ENCODE results near the gene RASA2.

The RASA2 gene

DNA sequence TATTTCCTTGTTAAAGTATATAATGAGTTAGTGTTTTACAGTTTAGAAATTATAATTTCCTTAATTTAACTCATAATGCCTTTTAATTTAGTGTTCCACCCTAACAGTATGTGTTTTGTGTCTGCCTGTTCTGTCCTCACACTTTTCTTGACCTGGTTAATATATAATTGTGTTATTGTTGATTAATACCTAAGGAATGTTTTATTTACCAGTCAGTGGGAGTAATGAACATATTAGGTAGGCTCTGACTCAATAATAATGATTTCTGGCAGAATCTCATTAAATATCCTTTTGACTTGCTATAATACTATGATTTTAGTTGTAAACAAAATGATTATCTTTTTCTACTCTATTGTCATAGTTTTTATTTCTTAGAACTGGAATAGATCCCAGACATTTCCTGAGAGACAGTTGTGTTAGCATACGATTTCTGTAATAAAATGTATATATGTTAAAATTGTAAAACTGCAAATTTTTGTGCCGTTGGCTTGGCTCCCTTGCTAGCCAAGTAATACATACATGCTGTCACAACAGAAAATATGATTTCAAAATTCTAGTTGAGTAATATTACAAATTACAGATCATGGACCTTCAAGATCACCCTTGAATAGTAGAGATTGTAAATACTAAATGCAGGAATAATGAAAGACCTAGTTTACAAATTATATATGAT, 51.9 kb downstream of the RASA2 start:
- no peak for DNase-seq

DNA sequence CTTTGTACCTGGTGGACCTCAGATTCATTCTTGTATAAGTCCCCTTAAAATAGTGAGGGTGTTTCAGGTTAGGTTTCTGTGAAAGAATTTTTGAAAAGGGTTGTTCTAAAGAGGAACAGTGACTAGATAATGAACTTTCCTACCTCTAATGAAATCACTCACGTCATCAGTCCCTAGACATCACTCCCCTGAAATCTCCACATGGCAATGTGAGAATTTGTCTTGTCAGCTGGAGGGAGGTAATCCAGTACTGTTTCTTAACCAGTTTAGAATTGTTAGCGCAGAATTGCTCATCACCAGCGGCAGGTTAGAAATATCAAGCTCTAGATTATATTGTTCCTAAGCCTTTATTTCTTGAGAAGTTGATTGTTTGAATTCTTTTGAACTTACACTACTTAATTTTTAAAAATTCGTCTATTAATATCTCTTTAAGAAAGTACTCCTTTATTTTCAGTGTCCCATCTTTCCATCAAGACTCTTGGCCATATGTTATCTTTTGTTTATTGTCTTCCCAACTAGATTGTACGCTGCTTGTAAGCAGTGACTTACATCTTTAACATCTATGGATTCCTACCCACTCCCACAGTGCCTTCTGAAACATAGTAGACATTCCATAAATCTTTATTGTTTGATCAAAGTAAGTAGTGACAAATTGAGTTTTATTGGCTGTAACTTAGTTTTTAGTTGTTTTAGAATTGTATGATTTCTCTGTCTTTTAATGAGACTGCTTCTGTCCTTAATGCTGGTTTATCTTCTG, 52.8 kb downstream of the RASA2 start:
- no peak for DNase-seq

DNA sequence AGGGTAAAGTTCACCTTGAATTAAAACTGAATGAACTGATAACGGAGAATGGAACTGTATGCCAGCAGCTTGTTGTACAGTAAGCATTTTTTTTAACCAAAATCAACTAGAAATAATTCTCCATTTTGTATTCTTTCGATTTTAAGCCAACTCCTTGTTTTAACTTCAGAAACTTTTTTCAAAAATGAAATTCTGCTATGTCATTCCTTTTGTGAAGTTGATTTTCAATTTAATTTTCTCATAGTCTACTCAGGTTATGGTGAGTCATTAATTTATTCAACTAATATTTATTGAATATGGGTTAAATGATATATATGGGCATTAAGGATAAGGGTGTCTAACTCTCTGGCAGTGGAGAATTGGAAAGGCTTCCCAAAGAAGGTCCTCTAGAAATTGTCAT, 53.7 kb downstream of the RASA2 start:
- DNase-seq: no peak

DNA sequence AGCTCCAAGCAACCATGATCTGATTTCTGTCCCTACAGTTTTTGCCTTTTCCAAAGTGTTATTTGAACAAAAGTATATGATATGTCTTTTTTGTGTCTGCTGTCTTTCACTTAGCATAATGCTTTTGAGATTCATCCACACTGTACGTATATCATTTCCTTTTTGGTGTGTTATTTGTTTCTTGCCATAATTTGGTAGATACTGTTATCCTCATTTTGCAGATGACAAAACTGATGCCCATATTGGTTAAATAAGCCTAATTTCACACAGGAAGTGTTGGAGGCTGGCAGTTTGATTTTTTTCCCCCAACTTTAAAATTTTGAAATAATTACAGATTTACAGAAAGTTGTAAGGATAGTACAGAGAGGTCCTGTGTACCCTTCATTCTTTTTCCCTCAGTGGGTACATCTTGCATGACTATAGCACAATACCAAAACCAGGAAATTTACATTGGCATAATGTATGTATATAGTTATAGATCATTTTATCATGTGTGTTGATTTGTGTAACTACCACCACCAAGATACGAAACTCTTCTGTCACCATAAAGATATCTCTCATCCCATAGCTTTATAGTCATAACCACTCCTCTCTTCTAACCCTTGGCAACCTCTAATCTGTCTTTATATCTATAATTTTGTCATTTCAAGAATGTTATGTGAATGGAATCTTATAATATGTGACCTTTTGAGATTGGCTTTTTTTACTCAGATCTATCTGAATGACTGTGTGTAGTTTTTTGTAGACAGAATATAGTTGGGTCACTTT, 55.6 kb downstream of the RASA2 start:
- no peak for DNase-seq

DNA sequence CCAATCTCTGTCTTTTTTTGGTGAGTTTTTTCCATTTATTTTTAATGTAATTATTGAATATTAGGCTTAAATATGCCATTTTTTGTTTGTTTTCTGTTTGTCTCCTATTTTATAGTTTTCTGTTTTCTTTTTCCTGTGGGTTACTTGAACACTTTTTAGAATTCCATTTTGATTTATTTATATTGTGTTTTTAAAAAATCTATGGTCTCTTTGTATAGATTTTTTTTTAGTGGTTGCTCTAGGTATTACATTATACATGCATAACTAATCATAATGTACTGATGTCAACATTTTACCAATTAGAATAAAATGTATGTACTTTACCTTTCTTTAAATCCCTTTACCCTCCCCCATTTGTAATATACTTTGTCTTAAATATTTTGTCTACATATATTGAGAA, 56.2 kb downstream of the RASA2 start:
- no peak for DNase-seq

DNA sequence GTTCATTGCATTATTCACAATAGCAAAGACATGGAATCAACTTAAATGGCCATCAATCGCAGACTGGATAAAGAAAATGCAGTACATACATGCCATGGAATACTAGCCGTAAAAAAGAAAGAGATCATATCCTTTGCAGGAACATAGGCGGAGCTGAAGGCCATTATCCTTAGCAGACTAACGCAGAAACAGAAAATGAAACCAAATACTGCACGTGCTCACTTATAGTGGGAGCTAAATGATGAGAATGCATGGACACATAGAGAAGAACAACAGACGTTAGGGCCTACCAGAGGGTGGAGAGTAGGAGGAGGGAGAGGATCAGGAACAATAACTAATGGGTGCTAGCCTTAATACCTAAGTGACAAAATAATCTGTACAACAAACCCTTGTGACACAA, 57.9 kb downstream of the RASA2 start:
- peak in 1 of 2 donors; percentile 58 for DNase-seq

DNA sequence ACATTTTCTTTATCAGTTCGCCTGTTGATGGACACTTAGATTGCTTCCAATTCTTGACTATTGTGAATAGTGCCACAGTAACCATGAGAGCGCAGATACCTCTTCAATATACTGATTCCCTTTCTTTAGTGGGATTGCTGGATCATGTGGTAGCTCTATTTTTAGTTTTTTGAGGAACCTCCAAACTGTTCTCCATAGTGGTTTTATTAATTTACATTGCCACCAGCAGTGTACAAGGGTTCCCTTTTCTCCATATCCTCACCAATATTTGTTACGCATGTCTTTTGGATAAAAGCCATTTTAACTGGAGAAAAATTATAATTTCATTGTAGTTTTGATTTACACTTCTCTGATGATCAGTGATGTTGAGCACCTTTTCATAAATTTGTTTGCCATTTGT, 59.3 kb downstream of the RASA2 start:
- no peak for DNase-seq

DNA sequence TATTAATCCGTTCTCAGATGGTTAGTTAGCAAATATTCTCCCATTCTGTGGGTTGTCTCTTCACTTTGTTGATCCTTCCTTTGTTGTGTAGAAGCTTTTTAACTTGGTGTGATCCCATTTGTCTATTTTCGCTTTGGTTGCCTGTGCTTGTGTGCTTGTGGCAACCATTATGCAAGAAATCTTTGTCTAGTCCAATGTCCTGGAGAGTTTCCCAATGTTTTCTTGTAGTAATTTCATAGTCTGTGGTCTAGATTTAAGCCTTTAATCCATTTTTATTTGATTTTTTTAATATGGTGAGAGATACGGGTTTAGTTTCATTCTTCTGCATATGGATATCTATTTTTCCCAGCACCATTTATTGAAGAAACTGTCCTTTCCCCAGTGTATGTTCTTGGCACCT, 59.8 kb downstream of the RASA2 start:
- no peak for DNase-seq

DNA sequence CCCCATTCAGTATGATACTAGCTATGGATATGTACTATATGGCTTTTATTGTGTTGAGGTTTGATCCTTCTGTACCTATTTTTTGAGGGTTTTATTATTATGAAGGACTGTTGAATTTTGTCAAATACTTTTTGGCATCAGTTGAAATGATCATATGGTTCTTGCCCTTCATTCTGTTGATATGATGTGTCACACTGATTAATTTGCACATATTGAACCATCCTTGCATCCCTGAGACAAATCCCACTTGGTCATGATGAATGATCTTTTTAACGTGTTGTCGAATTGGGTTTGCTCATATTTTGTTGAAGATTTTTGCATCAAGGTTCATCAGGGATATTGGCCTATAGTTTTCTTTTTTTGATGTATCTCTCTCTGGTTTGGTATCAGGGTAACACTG, 61.0 kb downstream of the RASA2 start:
- no peak for DNase-seq

DNA sequence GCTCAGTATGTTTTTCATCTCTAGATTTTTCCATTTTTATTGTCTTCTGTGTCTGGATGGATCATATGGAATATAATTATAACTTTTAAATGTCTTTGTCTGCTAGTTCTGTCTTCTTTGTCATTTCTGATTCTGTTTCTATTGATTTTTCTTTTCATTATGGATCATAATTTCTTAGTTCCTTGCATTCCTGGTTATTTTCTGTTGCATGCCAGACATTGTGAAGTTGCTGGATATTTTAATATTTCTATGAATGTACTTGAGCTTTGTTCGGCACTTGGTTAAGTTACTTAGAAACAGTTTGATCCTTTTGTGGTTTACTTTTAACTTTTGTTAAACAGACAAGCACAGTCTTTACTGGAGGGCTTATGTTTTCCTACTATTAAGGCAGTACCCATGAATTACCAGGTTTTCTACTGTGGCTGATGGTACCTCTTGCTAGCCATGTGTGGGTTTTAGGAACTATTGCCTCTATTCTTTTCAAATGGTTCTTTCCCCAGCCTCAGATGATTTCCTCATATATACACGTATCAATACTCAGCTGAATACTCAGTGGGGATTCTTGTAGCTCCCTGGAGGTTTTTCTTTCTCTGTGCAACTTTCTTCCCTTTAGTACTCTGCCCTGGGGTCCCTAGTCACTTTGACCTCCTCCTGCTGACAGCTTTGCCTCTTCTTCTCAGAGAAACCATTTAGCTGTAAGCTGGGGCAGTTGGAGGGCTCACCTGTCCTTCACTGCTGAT, 64.3 kb downstream of the RASA2 start:
- DNase-seq: no peak

DNA sequence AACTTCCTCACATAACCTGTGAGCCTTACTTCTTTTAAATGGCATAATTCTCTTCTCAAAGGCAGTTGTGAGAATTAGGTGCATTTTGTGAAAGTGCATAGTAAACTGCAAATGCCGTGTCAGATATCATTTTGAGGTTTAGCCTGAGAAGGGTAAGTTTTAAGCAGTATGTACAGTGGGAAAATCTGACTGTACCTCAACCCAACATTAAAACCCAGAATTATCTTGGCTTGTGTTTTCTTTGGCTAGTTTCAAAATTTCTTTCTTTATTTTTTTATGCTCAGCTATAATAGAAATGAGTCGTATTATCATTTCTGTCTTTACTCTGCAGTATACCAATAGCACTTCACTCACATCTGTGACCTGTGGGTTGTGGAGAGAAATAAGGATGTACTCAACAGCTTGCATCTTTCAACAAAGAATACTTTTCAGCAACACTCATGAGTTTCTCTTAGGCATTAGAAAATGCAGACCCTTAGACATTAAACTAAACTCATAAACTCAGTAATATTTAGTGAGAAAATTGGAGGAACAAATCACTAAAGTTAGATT, 65.7 kb downstream of the RASA2 start:
- DNase-seq: no peak

DNA sequence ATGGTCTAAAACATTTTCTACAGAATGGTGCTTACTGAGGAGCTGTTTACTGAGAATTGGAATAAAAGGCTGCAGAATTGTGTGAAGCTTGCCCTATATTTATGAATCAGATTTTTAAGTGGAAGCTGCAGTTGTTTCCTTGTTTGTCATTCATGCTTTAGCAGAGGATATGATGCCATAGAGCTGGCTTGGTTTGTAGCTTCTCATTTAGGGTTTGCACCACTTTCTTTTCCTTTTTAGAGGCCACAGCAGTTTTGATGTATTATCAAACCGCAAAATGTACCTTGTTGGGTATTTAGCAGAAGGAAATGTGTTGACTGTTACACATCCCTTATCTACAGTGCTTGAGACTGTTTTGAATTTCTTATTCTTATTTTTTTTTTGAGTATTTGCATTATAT, 66.2 kb downstream of the RASA2 start:
- DNase-seq: peak; percentile 14 to 62

DNA sequence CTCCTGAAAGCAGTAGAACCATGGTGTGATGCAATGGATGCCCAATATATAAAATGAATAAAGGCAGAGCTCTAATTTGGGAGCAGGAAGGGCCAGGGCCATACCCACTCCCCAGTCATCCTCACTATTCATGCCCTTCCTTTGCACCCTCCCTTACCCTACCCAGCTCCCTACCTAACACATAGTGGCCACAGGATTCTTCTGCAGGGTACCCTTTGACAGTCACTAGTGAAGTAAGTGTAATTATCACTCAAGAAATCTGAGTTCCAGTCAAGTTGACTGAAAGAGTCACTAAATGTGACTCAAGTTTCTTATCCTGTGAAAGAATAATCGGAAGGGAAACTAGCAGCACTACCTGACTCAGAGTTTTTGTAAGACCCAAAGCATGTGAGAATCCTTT, 69.2 kb downstream of the RASA2 start:
- no peak for DNase-seq

DNA sequence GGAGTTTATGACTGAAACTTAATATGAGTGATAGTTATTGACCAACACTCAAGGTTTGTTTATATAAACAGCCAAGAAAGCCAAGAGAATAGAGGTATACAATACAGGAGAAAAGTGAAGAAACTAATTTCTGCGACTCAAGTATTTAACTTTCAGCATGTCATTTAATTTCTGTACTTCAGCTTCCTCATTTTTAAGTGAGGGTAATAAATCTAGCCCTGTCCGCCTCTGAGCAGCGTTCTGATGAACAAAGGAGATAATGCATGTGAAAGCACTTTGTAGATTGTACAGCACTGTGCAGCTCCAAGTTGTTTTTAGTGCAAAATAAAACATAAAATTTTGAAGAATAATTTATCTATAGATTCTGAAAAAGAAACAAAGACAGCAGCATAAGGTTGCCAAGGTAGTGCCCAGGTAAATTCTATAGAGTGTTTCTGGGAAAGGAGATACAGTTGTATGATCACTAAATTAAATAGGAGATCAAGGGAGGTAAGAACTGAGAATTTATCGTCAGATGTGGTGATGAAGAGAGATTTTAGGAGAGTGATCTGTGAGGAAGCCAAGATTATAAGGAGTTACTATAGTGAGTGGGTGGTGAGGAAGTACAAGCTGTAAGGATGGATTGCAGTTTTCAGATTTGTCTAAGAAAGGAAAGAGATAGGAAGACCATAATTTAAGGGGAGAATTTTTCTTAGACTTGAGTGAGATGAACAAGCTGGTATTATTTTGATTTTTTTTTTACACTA, 71.3 kb downstream of the RASA2 start:
- DNase-seq: no peak

DNA sequence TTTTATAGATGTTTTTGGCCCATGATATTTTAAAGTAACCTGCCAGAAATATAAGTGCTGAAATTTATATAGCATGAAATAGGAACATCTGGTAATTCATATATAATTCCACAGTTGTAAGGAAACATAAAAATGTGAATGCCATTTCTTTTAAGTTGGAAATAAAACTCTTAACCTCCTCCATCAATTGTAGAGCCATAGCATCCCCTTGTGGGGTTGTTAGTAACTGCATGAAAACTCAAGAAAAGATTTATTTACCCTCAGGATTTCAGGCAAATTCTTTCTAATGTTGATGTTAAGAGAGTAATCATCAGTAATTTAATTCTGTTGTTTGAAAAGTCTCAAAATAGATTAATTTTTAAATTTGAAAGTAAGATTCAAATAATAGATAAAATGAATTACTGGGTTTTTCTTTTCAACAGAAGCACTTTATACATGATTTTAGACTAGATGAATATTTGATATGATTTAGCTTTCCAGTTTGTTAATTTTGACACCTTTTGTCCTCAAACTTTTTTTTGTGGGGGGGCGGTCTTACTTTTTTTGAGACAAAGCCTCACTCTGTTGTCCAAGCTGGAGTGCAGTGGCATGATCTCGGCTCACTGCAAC, 74.7 kb downstream of the RASA2 start:
- DNase-seq: peak; percentile 23 to 80

DNA sequence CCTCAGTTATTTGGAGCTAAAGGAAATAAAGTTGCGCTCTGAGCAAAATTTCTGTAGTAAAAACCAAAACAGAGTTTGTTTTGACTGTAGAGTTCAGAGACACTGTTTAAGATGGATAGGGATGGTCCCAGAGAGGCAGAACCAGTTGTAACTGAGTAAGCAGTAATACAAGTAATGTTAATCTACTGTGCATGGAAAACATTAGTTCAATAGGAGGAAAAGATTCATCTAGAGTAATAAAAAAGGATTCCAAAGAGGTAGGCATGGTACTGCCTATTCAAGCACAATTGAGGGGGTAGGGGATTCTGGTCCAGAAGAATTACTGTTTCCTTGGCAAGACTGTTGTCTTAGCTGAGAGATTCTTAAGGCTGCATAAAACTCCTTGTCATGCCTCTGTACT, 77.4 kb downstream of the RASA2 start:
- no peak for DNase-seq

DNA sequence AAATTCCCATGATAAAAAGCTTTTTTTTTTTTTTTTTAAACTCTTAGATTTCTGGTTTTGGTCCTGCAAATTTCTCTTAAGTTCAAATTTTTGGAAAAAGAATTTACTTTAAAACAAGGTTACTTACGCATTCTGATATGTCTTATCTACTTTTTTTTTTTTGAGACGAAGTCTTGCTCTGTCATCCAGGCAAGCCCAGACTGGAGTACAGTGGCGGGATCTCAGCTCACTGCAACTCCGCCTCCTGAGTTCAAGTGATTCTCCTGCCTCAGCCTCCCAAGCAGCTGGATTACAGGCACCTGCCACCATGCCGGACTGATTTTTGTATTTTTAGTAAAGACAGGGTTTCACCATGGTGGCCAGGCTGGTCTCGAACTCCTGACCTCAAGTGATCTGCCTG, 83.2 kb downstream of the RASA2 start:
- DNase-seq: no peak

DNA sequence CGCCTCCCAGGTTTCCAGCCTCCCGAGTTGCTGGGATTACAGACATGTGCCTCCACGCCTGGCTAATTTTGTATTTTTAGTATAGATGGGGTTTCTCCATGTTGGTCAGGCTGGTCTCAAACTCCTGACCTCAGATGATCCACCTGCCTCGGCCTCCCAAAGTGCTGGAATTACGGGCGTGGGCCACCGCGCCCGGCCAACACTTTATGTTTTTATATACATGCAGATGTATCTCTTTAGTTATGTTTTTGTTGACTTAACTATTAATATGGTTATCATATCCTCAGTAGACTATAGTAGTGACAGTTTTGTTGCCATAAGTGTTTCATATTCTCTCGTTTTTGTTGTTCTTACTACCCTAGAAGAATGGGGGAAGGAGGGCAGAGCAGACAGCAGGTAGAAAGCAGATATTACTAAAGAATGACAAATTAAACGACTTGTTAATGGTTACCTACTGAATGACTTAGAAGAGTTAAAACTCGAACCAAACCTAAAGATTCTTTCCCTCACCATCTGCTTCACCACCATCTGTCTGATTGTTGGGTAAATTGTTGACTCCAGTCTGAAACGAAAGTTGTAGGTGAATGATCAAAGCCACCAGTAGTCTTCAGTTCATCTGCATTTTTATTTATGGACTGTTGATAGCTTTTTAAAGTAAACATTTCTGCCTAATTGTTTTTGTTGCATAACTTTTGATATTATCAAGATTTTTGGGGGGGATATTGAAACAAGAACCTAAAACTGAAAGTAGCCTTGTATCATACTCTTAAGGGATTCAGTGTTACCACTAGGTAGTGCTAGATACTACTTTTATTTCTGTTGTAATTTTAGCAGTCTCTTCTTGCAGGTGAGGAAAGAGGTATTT, 89.3 kb downstream of the RASA2 start:
- DNase-seq: peak in 1 of 2 donors; percentile 15

DNA sequence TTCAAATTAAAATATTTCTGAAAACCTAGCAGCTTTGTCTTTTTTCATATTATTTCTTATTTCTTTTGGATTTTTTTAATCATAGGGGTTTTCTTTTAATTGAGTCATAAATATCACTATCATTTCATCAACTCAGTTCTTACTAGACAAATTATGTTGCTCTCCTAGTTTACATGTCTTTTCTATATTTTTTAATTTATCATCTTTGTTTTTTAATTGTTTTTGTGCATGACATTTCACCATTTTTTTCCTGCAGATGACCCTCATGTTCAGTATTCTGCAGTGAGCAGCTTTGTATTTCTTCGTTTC, 89.9 kb downstream of the RASA2 start:
- no peak for DNase-seq

DNA sequence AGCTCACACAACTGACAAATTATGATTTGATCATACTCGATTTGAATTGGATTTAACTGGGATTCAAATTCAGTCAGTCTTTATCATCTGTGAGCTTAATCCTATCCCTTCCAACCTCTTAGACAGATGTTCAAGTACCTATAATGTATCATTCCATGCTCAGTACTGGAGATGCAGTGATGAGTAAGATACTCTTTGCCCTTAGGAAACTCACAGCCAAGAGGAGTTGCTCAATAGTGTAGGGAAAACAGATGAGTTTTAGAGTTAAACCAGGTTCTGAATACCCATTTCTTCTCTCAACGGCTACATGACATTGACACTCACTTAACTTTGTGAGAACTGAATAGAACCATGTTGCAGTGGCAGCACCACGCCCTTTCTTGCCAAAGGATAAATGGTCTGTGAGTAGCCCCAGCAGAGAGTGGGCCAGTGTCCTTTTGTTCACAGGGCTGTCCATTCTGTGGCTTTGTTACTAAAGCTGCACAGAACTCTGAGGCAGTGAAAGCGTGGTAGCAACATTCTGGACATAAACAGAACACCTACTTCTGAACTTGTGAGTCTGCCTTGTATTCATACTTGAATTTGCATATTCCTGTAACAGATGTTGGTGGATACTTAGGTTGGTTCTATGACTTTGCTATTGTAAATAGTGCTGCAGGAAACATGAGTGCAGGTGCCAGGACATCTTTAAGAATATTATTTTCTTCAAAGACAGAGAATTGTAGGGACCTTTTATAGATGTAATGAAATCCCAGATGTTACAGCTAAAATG, 91.6 kb downstream of the RASA2 start:
- DNase-seq: no peak

Measured in CD4-positive, alpha-beta T cell treated with Interleukin-1 beta for 1 hour (primary cell).